K562 (cell line): ENCODE results near the gene CD72. TPM values are rescaled to one million over a fixed set of nuclear protein-coding genes. Genes with fewer than 3 reads are reported as not detected.

ENCODE experiments used
- CUX1 ChIP-seq: fragments of 200-800 bp; sonication (Bioruptor generic); IDR thresholded peaks from 2 replicates; pipeline ENCODE4 v1.6.1; 2016; ENCODE audit warnings: missing genetic modification characterization, missing compliant biosample characterization
- ETV5 ChIP-seq: sonication (generic); formaldehyde crosslinking; IDR thresholded peaks from 2 replicates; pipeline ENCODE4 v1.4.0; 2020; ENCODE audit warnings: low read depth, mild to moderate bottlenecking, missing genetic modification reagents
- EZH2 ChIP-seq: IDR thresholded peaks from 2 replicates; pipeline ENCODE4 v1.6.1; 2012; ENCODE audit warnings: low read depth, mild to moderate bottlenecking, inconsistent platforms, low read length, borderline replicate concordance
- FOXO4 ChIP-seq: fragments of 450-650 bp; formaldehyde crosslinking; IDR thresholded peaks from 2 replicates; pipeline ENCODE4 v1.4.0; 2020; ENCODE audit warnings: mild to moderate bottlenecking, moderate library complexity
- HDGF ChIP-seq: fragments of 450-650 bp; IDR thresholded peaks from 2 replicates; pipeline ENCODE4 v1.6.1; 2016
- NCOR1 ChIP-seq: fragments of 450-650 bp; IDR thresholded peaks from 2 replicates; pipeline ENCODE4 v1.6.1; 2016; ENCODE audit warnings: mild to moderate bottlenecking, moderate library complexity
- PKNOX1 ChIP-seq: fragments of 450-650 bp; IDR thresholded peaks from 2 replicates; pipeline ENCODE4 v1.6.1; 2016
- POLR2B ChIP-seq: fragments of 450-650 bp; IDR thresholded peaks from 2 replicates; pipeline ENCODE4 v1.6.1; 2018; ENCODE audit warnings: low read depth; ENCODE audit not compliant: partially characterized antibody
- SIN3A ChIP-seq, 2 experiments: fragments of 150-350 bp in 1 of 2; IDR thresholded peaks; 2 replicates each; pipeline ENCODE4 v1.6.1; 2011 to 2016; ENCODE audit warnings: borderline replicate concordance in 2 of 2, low read depth in 2 of 2, low read length in 2 of 2, mild to moderate bottlenecking in 2 of 2, moderate library complexity in 2 of 2; ENCODE audit not compliant: control insufficient read depth in 1 of 2
- ZNF217 ChIP-seq: sonication (generic); formaldehyde crosslinking; IDR thresholded peaks from 2 replicates; pipeline ENCODE4 v1.8.0; 2022; ENCODE audit warnings: mild to moderate bottlenecking, missing genetic modification reagents
- ZNF407 ChIP-seq: fragments of 450-650 bp; IDR thresholded peaks from 2 replicates; pipeline ENCODE4 v1.6.1; 2016; ENCODE audit warnings: low read depth
- polyA plus RNA-seq, 8 experiments: library from polyadenylated mRNA; depleted of rRNA in 4 of 8; stranded (reverse) in 5 of 8; unstranded in 3 of 8; fragments of >200 nt; fragmentation: Nextera tagmentation in 2 of 8; fragmentation: Illumina TruSeq in 1 of 8; extraction: Ambion mirVana in 2 of 8; extraction: Trizol in 1 of 8; gene quantifications; 2 replicates each; pipeline versions ENCODE4 v1.2.1 to v1.2.3, GENCODE V29; 2011 to 2014; ENCODE audit warnings: inconsistent platforms in 1 of 8, missing spikeins in 1 of 8
- total RNA-seq, 7 experiments: library from RNA; depleted of rRNA in 6 of 7; stranded (reverse); fragments of >200 nt in 6 of 7; fragmentation: Illumina TruSeq in 2 of 7; extraction: Trizol in 2 of 7; gene quantifications; 2 replicates each; pipeline versions ENCODE4 v1.2.1 to v1.2.3, GENCODE V29; 2011 to 2021; ENCODE audit warnings: low replicate concordance in 1 of 7

The CD72 gene
- total and polyA plus RNA-seq, 9 of the 15 experiments (the other 6 are each of a cell fraction or from before 2014, with no cell fraction given), result 0.11 to 0.78 (median 0.27) TPM; not detected in 1

GRCh38 chr9:35603986-35604577 lies 14.1 kb downstream of the CD72 start (continued):
- TF ChIP-seq ZNF407 (peak; percentile 89), CUX1 (no peak), POLR2B (no peak), PKNOX1 (peak; percentile 54; the same call in 1 of the 2 replicates), SIN3A (IDR thresholded peaks at IDR 0.05; ENCODE audit: borderline replicate concordance in 2 of 2, control insufficient read depth in 1 of 2, low read depth in 2 of 2, low read length in 2 of 2) (peak in 1 of 2 experiments; percentile 34; a peak in 1 of 4 replicates), ETV5 (CRISPR knock-in tag) (0 out of 2 replicates have a peak, but pooled peaks have one; percentile 11), FOXO4 (CRISPR knock-in tag) (0 out of 2 replicates have a peak, but pooled peaks have one; percentile 25), ZNF217 (no peak), NCOR1 (no peak), EZH2 (no peak), HDGF (no peak)
